ENCODE measurements around the gene MYO1B. TPM values are rescaled to one million over a fixed set of nuclear protein-coding genes. Genes with fewer than 3 reads are reported as not detected.

The MYO1B gene
- total RNA-seq, 1 experiment from 2014 or later, result 43.2 TPM

- Histone ChIP-seq H3K18ac (ENCODE audit: insufficient read length, low read depth, low read length) (no peak overlapping the region), H3K9ac (ENCODE audit: extremely low read depth, insufficient read length, low read length) (no peak overlapping the region), H2BK5ac (ENCODE audit: insufficient read length, low read length) (no peak overlapping the region), H3T11ph (ENCODE audit: low read length) (no peak overlapping the region), H2BK120ac (ENCODE audit: low read depth, low read length, poor library complexity, severe bottlenecking) (no peak overlapping the region), H3K79me2 (ENCODE audit: insufficient read depth, low read length) (peaks cover 2% of the 10 kb centered on the region; the same call in 1 of the 2 replicates), H3K23ac (ENCODE audit: insufficient read length, low read depth, low read length) (no peak overlapping the region), H4K91ac (ENCODE audit: insufficient read length, low read depth, low read length) (no peak overlapping the region), H4K5ac (ENCODE audit: insufficient read length, low read depth, low read length) (no peak overlapping the region), H3K14ac (ENCODE audit: insufficient read depth, low read length) (no peak overlapping the region), H2BK15ac (ENCODE audit: low read depth, low read length) (no peak overlapping the region), H4K20me1 (ENCODE audit: control insufficient read depth, insufficient read depth, insufficient read length) (no peaks in the 10 kb centered on the region), H2AK5ac (ENCODE audit: insufficient read length, low read length) (no peak overlapping the region), H3K79me1 (ENCODE audit: insufficient read depth, low read depth, low read length, poor library complexity, severe bottlenecking) (peaks cover 6% of the 10 kb centered on the region), H2BK20ac (ENCODE audit: low read depth, low read length, poor library complexity, severe bottlenecking) (no peak overlapping the region), H3K9me3 (ENCODE audit: control insufficient read depth, low read depth, low read length) (no peaks in the 10 kb centered on the region), H3K27ac (ENCODE audit: insufficient read length, low read depth, low read length) (no peak overlapping the region), H3K4me2 (ENCODE audit: insufficient read depth, insufficient read length, low read length) (no peak overlapping the region), H3K27me3 (ENCODE audit: insufficient read depth, low read length) (no peaks in the 10 kb centered on the region), H3K4ac (ENCODE audit: low read depth, low read length) (no peak overlapping the region), H4K8ac (replicated peaks; ENCODE audit: insufficient read length, low read depth, low read length) (no peak overlapping the region), H2BK12ac (ENCODE audit: insufficient read length, low read depth, low read length) (no peak overlapping the region), H3K4me1 (ENCODE audit: insufficient read depth, low read length) (peaks cover 9% of the 10 kb centered on the region), H3K56ac (ENCODE audit: insufficient read length, low read depth, low read length) (no peak overlapping the region), H2AFZ (ENCODE audit: low read length) (no peak overlapping the region), H3K23me2 (ENCODE audit: insufficient read length, low read depth, low read length, poor library complexity, severe bottlenecking) (no peaks in the 10 kb centered on the region)
- Mint-ChIP-seq H3K4me1 (peaks cover 52 to 54% of the 10 kb centered on the region in 2 experiments), H3K9me3 (peaks cover 2 to 10% of the 10 kb centered on the region in 2 experiments; a peak in 4 of 5 replicates), H3K4me3 (no peak overlapping the region), H3K36me3 (ENCODE audit: insufficient read depth in 1 of 3, low read depth in 3 of 3) (peaks cover 5 to 11% (median 6%) of the 10 kb centered on the region in 3 experiments), H3K27ac (no peak overlapping the region; a peak in 1 of 7 replicates), H3K27me3 (ENCODE audit: low read depth) (no peaks in the 10 kb centered on the region)
- no CpG with 5 or more reads among the region's 2 CpGs for WGBS (ENCODE audit: extremely low coverage, insufficient read length, low lambda C conversion rate)
- TF ChIP-seq CTCF (conservative IDR thresholded peaks at IDR 0.05), result no peak
- no peak for DNase-seq
Observed at GRCh38 chr2:191319186-191319585, 74.0 kb downstream of the MYO1B start.

Measured in H9 (cell line).